ENCODE measurements around the gene MAGEB1.
A peak's percentile ranks its signal among the peaks of the same experiment; 100 is the strongest.

DNA sequence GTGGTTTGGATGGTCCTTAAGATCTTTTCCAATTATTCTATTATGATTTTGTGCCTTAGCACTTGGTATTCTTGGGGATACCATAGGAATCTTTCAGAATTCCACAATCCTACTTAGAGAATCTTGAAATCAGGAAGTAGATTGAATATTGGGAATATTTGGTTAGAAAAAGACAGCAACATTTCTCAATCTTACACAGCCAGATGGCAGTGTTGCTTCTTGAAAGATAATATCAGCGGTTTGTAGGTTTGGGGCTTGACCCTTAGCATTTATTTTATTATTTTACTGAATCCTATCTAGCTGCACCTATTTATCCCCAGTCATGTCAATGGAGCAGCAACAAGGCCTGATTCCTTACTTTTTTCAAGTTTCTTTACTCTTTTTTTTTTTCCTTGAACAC, 28.6 kb downstream of the MAGEB1 start:
- TF ChIP-seq, protein P1, sequence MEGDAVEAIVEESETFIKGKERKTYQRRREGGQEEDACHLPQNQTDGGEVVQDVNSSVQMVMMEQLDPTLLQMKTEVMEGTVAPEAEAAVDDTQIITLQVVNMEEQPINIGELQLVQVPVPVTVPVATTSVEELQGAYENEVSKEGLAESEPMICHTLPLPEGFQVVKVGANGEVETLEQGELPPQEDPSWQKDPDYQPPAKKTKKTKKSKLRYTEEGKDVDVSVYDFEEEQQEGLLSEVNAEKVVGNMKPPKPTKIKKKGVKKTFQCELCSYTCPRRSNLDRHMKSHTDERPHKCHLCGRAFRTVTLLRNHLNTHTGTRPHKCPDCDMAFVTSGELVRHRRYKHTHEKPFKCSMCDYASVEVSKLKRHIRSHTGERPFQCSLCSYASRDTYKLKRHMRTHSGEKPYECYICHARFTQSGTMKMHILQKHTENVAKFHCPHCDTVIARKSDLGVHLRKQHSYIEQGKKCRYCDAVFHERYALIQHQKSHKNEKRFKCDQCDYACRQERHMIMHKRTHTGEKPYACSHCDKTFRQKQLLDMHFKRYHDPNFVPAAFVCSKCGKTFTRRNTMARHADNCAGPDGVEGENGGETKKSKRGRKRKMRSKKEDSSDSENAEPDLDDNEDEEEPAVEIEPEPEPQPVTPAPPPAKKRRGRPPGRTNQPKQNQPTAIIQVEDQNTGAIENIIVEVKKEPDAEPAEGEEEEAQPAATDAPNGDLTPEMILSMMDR (IDR thresholded peaks at IDR 0.05; ENCODE audit: low read depth, low read length, missing input control) = peak; percentile 33
- TF ChIP-seq, protein P2, sequence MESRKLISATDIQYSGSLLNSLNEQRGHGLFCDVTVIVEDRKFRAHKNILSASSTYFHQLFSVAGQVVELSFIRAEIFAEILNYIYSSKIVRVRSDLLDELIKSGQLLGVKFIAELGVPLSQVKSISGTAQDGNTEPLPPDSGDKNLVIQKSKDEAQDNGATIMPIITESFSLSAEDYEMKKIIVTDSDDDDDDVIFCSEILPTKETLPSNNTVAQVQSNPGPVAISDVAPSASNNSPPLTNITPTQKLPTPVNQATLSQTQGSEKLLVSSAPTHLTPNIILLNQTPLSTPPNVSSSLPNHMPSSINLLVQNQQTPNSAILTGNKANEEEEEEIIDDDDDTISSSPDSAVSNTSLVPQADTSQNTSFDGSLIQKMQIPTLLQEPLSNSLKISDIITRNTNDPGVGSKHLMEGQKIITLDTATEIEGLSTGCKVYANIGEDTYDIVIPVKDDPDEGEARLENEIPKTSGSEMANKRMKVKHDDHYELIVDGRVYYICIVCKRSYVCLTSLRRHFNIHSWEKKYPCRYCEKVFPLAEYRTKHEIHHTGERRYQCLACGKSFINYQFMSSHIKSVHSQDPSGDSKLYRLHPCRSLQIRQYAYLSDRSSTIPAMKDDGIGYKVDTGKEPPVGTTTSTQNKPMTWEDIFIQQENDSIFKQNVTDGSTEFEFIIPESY (IDR thresholded peaks at IDR 0.05) = no peak
- TF ChIP-seq TAF1 (conservative IDR thresholded peaks at IDR 0.05) = no peak
- TF ChIP-seq, protein P3, sequence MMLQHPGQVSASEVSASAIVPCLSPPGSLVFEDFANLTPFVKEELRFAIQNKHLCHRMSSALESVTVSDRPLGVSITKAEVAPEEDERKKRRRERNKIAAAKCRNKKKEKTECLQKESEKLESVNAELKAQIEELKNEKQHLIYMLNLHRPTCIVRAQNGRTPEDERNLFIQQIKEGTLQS (IDR thresholded peaks at IDR 0.05) = no peak
- no peak for TF ChIP-seq YY1 (IDR thresholded peaks at IDR 0.05)
- no peak for TF ChIP-seq HNF4A (conservative IDR thresholded peaks at IDR 0.05)
- TF ChIP-seq RAD21 (IDR thresholded peaks at IDR 0.05) = peak; percentile 59 to 68
- TF ChIP-seq, protein P4, sequence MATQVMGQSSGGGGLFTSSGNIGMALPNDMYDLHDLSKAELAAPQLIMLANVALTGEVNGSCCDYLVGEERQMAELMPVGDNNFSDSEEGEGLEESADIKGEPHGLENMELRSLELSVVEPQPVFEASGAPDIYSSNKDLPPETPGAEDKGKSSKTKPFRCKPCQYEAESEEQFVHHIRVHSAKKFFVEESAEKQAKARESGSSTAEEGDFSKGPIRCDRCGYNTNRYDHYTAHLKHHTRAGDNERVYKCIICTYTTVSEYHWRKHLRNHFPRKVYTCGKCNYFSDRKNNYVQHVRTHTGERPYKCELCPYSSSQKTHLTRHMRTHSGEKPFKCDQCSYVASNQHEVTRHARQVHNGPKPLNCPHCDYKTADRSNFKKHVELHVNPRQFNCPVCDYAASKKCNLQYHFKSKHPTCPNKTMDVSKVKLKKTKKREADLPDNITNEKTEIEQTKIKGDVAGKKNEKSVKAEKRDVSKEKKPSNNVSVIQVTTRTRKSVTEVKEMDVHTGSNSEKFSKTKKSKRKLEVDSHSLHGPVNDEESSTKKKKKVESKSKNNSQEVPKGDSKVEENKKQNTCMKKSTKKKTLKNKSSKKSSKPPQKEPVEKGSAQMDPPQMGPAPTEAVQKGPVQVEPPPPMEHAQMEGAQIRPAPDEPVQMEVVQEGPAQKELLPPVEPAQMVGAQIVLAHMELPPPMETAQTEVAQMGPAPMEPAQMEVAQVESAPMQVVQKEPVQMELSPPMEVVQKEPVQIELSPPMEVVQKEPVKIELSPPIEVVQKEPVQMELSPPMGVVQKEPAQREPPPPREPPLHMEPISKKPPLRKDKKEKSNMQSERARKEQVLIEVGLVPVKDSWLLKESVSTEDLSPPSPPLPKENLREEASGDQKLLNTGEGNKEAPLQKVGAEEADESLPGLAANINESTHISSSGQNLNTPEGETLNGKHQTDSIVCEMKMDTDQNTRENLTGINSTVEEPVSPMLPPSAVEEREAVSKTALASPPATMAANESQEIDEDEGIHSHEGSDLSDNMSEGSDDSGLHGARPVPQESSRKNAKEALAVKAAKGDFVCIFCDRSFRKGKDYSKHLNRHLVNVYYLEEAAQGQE (IDR thresholded peaks at IDR 0.05) = no peak

All from liver (tissue), 3 donors.